Spinal cord (tissue), 10 donors: Measurements from ENCODE around the gene PEMT. TPM values are rescaled to one million over a fixed set of nuclear protein-coding genes. Genes with fewer than 3 reads are reported as not detected.

Experiments
- DNase-seq, 6 donors: peaks; one replicate each; pipeline versions ENCODE4 v3.0.0 to v3.0.0-alpha.2; 2013 to 2015; ENCODE audit warnings: low spot score in 6 of 6, low read depth in 4 of 6
- H3K27ac ChIP-seq: one replicate; pipeline ENCODE4 v1.5.1; 2013; ENCODE audit warnings: low read depth, low read length, control low read depth
- H3K27me3 ChIP-seq: one replicate; pipeline ENCODE4 v1.6.1; 2013; ENCODE audit warnings: low read length; ENCODE audit not compliant: control insufficient read depth, insufficient read depth
- H3K36me3 ChIP-seq: one replicate; pipeline ENCODE4 v1.6.1; 2013; ENCODE audit warnings: low read length; ENCODE audit not compliant: control insufficient read depth, insufficient read depth
- H3K4me1 ChIP-seq: one replicate; pipeline ENCODE4 v1.6.1; 2013; ENCODE audit warnings: low read length; ENCODE audit not compliant: control insufficient read depth, insufficient read depth
- H3K4me3 ChIP-seq: one replicate; pipeline ENCODE4 v1.5.1; 2013; ENCODE audit warnings: low read depth, low read length, control low read depth
- H3K9me3 ChIP-seq: one replicate; pipeline ENCODE4 v1.6.1; 2013; ENCODE audit warnings: low read length; ENCODE audit not compliant: control insufficient read depth, insufficient read depth
- WGBS: methylation state at CpG from one replicate; pipeline ENCODE4 v1.1.5; 2013; ENCODE audit warnings: missing lambda C conversion rate; ENCODE audit not compliant: insufficient coverage; 5-methylcytosine and 5-hydroxymethylcytosine counted together
- polyA plus RNA-seq, 2 donors: library from polyadenylated mRNA; unstranded; fragments of 120-200 nt; gene quantifications; one replicate each; pipeline ENCODE4 v1.2.1, GENCODE V29; 2013; ENCODE audit not compliant: insufficient read length in 2 of 2
- total RNA-seq, 2 donors: library from RNA; depleted of rRNA in 1 of 2; stranded (reverse); fragments of 120-200 nt in 1 of 2; fragments of >200 nt in 1 of 2; gene quantifications; one replicate each; pipeline versions ENCODE4 v1.2.3 to v1.2.4, GENCODE V29; 2013 to 2014
- donor health status: healthy.

Gene PEMT
- total and polyA plus RNA-seq, 4 donors, result 28.5 to 48.3 (median 43.9) TPM

GRCh38 chr17:17540935-17541639, 50.4 kb downstream of the PEMT start:
- peaks cover 29% of the 10 kb centered on the region for H3K36me3 ChIP-seq
- H3K27ac ChIP-seq, result no peak overlapping the region
- 75% methylated on average over 22 of the region's 23 CpGs for WGBS
- H3K27me3 ChIP-seq, result no peaks in the 10 kb centered on the region
- peaks cover 38% of the 10 kb centered on the region for H3K4me1 ChIP-seq
- no peaks in the 10 kb centered on the region for H3K9me3 ChIP-seq
- H3K4me3 ChIP-seq, result no peak overlapping the region
- peak in 1 of 6 donors; percentile 19 for DNase-seq

- H3K4me1 ChIP-seq, result peaks cover 41% of the 10 kb centered on the region
- H3K36me3 ChIP-seq, result peaks cover 29% of the 10 kb centered on the region
- no peaks in the 10 kb centered on the region for H3K27me3 ChIP-seq
- no peak overlapping the region for H3K4me3 ChIP-seq
- no peaks in the 10 kb centered on the region for H3K9me3 ChIP-seq
- DNase-seq, result no peak
- WGBS, result 55% methylated on average over 15 of the region's 15 CpGs
- H3K27ac ChIP-seq, result no peak overlapping the region
These were observed 51.1 kb downstream of the PEMT start for GRCh38 chr17:17540278-17540906.

DNA sequence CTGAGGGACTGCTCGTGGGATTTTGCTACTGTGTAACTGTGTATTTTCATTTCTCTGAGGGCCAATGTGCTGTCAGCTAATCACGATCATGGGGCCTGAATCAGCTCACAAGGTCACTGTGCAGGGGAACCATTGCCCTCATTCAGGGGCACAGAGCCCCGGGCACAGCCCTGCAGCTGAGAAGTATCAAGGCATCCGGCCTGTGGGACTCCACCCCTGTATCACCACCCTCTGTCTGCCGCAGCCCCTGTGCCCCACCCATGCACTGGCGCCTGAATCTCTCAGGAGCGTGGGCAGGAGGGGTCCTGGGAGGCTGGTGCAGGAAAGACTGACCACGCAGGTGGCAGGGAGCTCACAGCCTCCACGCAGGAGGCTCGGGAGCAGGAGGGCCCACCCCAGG, 51.9 kb downstream of the PEMT start:
- Histone ChIP-seq H3K27ac (no peak overlapping the region), H3K9me3 (no peaks in the 10 kb centered on the region), H3K4me3 (no peak overlapping the region), H3K4me1 (peaks cover 43% of the 10 kb centered on the region), H3K36me3 (peaks cover 26% of the 10 kb centered on the region), H3K27me3 (no peaks in the 10 kb centered on the region)
- WGBS, result 88% methylated on average over 10 of the region's 10 CpGs
- no peak for DNase-seq

- H3K36me3 ChIP-seq, result peaks cover 23% of the 10 kb centered on the region
- H3K27me3 ChIP-seq, result no peaks in the 10 kb centered on the region
- 70% methylated on average over 6 of the region's 10 CpGs for WGBS
- peak in 1 of 6 donors; percentile 16 for DNase-seq
- peaks cover 43% of the 10 kb centered on the region for H3K4me1 ChIP-seq
- H3K4me3 ChIP-seq, result no peak overlapping the region
- no peak overlapping the region for H3K27ac ChIP-seq
- no peaks in the 10 kb centered on the region for H3K9me3 ChIP-seq
These were observed 52.8 kb downstream of the PEMT start for GRCh38 chr17:17538417-17539391.

DNA sequence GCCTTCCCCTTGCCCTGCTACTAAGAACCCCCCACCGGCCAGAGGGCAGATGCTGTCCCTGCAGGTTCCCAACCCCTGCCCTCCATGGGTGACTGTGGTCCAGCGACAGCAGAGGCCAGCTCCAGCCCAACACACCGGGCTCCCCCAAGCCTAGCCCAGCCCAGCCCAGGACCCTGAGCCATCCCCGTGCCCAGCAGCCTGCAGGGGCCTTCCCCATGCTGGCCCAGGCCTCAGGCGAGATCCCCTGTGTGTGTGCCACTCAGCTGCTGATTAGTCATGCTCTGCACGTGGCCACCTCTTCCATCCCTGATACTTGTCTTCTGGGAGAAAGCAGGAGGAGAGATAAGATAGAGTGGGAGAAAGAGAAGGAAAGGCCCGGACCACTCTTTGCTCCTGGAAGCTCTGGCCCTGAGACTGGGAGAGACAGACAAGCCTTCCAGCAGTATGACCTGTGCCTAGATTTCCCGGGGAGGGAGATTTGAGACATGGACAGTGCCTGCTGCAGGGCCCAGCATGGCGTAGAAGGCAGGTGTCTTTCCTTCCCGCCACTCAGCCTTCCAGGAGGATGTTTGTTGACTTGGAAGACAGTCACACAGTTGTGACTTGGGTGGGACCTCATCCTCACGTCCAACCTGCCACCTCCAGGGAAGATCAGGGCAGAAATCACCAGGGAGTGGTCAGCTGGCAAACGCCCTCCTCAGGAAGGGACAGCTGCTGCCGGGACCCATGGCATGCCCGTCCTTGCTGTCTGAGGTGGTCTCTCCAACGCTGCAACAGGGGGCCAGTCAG, 54.0 kb downstream of the PEMT start:
- DNase-seq, result peak in 1 of 6 donors; percentile 19
- WGBS, result 85% methylated on average over 10 of the region's 15 CpGs
- H3K27ac ChIP-seq, result no peak overlapping the region
- no peaks in the 10 kb centered on the region for H3K27me3 ChIP-seq
- H3K36me3 ChIP-seq, result peaks cover 14% of the 10 kb centered on the region
- no peak overlapping the region for H3K4me3 ChIP-seq
- peaks cover 43% of the 10 kb centered on the region for H3K4me1 ChIP-seq
- H3K9me3 ChIP-seq, result no peaks in the 10 kb centered on the region

DNA sequence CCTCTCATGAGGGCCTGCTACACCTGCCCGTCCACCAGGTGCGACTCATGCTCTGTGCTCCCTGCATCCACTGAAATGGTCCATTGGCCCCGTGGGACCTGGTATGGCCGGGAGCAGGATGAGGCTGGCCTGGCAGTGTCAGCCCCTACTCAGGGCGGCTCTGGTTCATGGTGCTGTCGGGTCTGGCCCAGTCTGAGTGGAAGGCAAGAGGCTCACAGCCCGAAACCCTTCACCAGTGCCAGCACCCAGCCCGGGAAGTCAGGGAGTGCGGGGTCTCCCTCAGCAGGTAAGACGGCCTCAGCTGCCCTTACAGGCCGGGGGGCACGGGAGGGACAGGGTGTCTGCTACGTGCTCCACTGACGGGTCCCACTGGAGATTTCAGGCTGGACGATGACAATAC, 54.8 kb downstream of the PEMT start:
- H3K36me3 ChIP-seq, result peaks cover 14% of the 10 kb centered on the region
- peaks cover 43% of the 10 kb centered on the region for H3K4me1 ChIP-seq
- no peak overlapping the region for H3K4me3 ChIP-seq

GRCh38 chr17:17535957-17536356, 55.6 kb downstream of the PEMT start:
- H3K4me1 ChIP-seq, result peaks cover 35% of the 10 kb centered on the region
- H3K36me3 ChIP-seq, result peaks cover 14% of the 10 kb centered on the region
- no peak overlapping the region for H3K27ac ChIP-seq
- H3K4me3 ChIP-seq, result no peak overlapping the region
- H3K9me3 ChIP-seq, result no peaks in the 10 kb centered on the region
- H3K27me3 ChIP-seq, result no peaks in the 10 kb centered on the region
- WGBS, result 33% methylated on average over 7 of the region's 7 CpGs
- peak in 4 of 6 donors; percentile 19 to 82 (median 52) for DNase-seq

More for the DNA sequence above, 54.8 kb downstream of the PEMT start:
- DNase-seq, result no peak
- Histone ChIP-seq H3K27me3 (no peaks in the 10 kb centered on the region), H3K9me3 (no peaks in the 10 kb centered on the region), H3K27ac (no peak overlapping the region)
- 92% methylated on average over 15 of the region's 15 CpGs for WGBS

- Histone ChIP-seq H3K4me1 (peaks cover 19% of the 10 kb centered on the region), H3K9me3 (no peaks in the 10 kb centered on the region), H3K27me3 (no peaks in the 10 kb centered on the region), H3K27ac (no peak overlapping the region), H3K36me3 (peaks cover 15% of the 10 kb centered on the region), H3K4me3 (no peak overlapping the region)
- DNase-seq, result no peak
- WGBS, result 90% methylated on average over 2 of the region's 3 CpGs
These were observed 57.5 kb downstream of the PEMT start for GRCh38 chr17:17533901-17534441.

- Histone ChIP-seq H3K27me3 (no peaks in the 10 kb centered on the region), H3K27ac (no peak overlapping the region), H3K36me3 (peaks cover 19% of the 10 kb centered on the region), H3K9me3 (no peaks in the 10 kb centered on the region), H3K4me3 (no peak overlapping the region), H3K4me1 (peaks cover 29% of the 10 kb centered on the region)
- no CpG with 5 or more reads among the region's 1 CpG for WGBS
- DNase-seq, result no peak
These were observed 58.5 kb downstream of the PEMT start for GRCh38 chr17:17532991-17533390.
